Peyer's patch (tissue), 4 donors: ENCODE measurements around the gene TMEM51. TPM values are rescaled to one million over a fixed set of nuclear protein-coding genes. Genes with fewer than 3 reads are reported as not detected.

ENCODE experiments used
- DNase-seq, 3 donors: peaks; one replicate each; pipeline ENCODE4 v3.0.0-alpha.2; 2017 to 2019
- H3K27ac ChIP-seq, 4 donors: fragments of 200-600 bp; sonication (generic); one replicate each; pipeline ENCODE4 v1.5.1; 2016 to 2019
- H3K27me3 ChIP-seq, 2 donors: fragments of 200-600 bp; sonication (generic); one replicate each; pipeline ENCODE4 v1.5.1; 2019
- H3K36me3 ChIP-seq, 3 donors: fragments of 200-600 bp; sonication (generic); one replicate each; pipeline ENCODE4 v1.5.1; 2016 to 2019
- H3K4me1 ChIP-seq, 4 donors: fragments of 200-600 bp; sonication (generic); one replicate each; pipeline ENCODE4 v1.5.1; 2016 to 2019
- H3K4me3 ChIP-seq, 4 donors: fragments of 200-600 bp; sonication (generic); 1 replicate in 3 of 4; 2 replicates in 1 of 4; pipeline ENCODE4 v1.5.1; 2016 to 2019; ENCODE audit warnings: mild to moderate bottlenecking in 1 of 4
- H3K9me3 ChIP-seq, 4 donors: fragments of 200-600 bp; sonication (generic); one replicate each; pipeline ENCODE4 v1.5.1; 2016 to 2019; ENCODE audit warnings: mild to moderate bottlenecking in 1 of 4
- POLR2A ChIP-seq, 2 donors: fragments of 450-650 bp; IDR thresholded peaks; one replicate each; pipeline ENCODE4 v1.5.1; 2017; ENCODE audit warnings: antibody characterized with exemption in 2 of 2, mild to moderate bottlenecking in 2 of 2, moderate library complexity in 2 of 2
- total RNA-seq, 4 donors: library from RNA; depleted of rRNA; stranded (reverse); fragments of >200 nt; gene quantifications; one replicate each; pipeline ENCODE4 v1.1.0, GENCODE V29; 2016
- TF ChIP-seq, protein P1 (sequence below), 6 experiments: fragments of 450-650 bp in 4 of 6; fragments of 200-600 bp in 2 of 6; sonication (generic) in 1 of 6; IDR thresholded peaks; one replicate each; pipeline ENCODE4 v1.5.1; 2017 to 2019; ENCODE audit warnings: antibody characterized with exemption in 6 of 6, mild to moderate bottlenecking in 3 of 6, moderate library complexity in 1 of 6

TMEM51 gene
- total RNA-seq, 4 donors from 2014 or later: 3.3 to 31.0 (median 20.6) TPM

DNA sequence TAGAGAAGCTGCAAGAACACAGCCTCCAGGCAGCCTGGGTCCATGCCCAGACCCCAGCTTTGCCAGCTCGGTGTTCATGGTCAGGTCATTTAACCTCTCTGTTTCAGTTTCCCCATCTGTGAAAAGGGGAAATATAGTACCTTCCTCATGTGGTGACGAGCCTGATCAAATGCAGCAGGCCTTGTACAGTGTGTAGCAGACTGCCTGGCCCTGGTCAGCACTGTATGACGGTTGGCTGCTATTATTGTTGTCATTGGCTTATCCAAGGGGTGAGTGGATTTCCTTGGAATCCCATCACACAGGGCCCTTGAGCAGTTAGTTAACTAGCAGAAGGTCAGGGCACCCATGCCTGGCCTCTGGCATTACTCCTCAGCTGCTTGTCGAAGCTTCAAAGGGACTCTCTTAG lies 6.6 kb upstream of the TMEM51 start:
- Histone ChIP-seq H3K4me3 (no peak overlapping the region), H3K27ac (no peak overlapping the region), H3K27me3 (no peaks in the 10 kb centered on the region), H3K9me3 (no peaks in the 10 kb centered on the region), H3K36me3 (no peaks in the 10 kb centered on the region), H3K4me1 (peaks cover 0 to 9% (median 0%) of the 10 kb centered on the region in 4 donors)
- no peak for TF ChIP-seq POLR2A (IDR thresholded peaks at IDR 0.05)
- TF ChIP-seq, protein P1, sequence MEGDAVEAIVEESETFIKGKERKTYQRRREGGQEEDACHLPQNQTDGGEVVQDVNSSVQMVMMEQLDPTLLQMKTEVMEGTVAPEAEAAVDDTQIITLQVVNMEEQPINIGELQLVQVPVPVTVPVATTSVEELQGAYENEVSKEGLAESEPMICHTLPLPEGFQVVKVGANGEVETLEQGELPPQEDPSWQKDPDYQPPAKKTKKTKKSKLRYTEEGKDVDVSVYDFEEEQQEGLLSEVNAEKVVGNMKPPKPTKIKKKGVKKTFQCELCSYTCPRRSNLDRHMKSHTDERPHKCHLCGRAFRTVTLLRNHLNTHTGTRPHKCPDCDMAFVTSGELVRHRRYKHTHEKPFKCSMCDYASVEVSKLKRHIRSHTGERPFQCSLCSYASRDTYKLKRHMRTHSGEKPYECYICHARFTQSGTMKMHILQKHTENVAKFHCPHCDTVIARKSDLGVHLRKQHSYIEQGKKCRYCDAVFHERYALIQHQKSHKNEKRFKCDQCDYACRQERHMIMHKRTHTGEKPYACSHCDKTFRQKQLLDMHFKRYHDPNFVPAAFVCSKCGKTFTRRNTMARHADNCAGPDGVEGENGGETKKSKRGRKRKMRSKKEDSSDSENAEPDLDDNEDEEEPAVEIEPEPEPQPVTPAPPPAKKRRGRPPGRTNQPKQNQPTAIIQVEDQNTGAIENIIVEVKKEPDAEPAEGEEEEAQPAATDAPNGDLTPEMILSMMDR (IDR thresholded peaks at IDR 0.05): no peak
- no peak for DNase-seq

DNA sequence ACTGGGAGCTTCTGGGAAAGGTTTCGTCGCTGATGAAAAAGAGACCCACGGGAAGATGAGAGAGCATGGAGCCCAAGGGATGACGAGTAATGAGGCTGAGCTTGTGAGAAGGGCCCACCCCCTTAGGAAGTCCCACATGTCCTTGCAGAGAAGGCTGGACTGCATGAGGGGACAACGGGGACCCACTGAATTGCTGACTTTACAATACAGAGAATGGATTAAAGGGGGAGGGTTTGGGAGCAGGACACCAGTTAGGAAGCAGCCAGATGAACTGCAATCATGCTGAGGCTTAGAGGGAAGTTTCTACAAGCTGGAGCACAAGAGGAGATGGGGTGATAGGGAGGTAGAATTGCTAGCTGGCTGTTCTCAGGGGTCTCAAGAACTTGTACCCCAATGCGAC lies 5.5 kb upstream of the TMEM51 start:
- Histone ChIP-seq H3K4me3 (no peak overlapping the region), H3K27me3 (no peaks in the 10 kb centered on the region), H3K27ac (no peak overlapping the region), H3K36me3 (no peaks in the 10 kb centered on the region), H3K4me1 (peaks cover 0 to 12% (median 0%) of the 10 kb centered on the region in 4 donors), H3K9me3 (no peaks in the 10 kb centered on the region)
- no peak for DNase-seq
- TF ChIP-seq, protein P1 (IDR thresholded peaks at IDR 0.05): no peak
- no peak for TF ChIP-seq POLR2A (IDR thresholded peaks at IDR 0.05)

DNA sequence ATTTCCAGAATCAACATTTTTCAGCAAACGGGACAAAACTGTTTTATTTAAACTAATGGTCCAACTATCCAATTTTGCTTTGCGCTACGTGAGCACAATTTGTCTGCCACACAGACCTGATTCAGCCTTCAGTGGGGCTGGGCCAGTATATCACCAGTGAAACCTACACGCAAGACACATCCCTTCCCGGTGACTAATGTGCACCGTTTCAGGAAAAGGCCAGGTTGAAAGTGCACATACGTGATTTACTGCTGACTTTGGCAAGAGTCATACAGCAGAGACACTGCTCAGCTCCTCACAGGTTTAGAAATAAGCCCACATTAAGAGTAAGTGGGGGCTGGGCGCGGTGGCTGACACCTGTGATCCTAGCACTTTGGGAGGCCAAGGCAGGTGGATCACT lies 5.1 kb upstream of the TMEM51 start:
- Histone ChIP-seq H3K4me3 (no peak overlapping the region), H3K36me3 (no peaks in the 10 kb centered on the region), H3K27me3 (no peaks in the 10 kb centered on the region), H3K4me1 (peaks cover 0 to 12% (median 1%) of the 10 kb centered on the region in 4 donors), H3K9me3 (no peaks in the 10 kb centered on the region), H3K27ac (no peak overlapping the region)
- TF ChIP-seq, protein P1 (IDR thresholded peaks at IDR 0.05): no peak
- TF ChIP-seq POLR2A (IDR thresholded peaks at IDR 0.05): no peak
- no peak for DNase-seq

DNA sequence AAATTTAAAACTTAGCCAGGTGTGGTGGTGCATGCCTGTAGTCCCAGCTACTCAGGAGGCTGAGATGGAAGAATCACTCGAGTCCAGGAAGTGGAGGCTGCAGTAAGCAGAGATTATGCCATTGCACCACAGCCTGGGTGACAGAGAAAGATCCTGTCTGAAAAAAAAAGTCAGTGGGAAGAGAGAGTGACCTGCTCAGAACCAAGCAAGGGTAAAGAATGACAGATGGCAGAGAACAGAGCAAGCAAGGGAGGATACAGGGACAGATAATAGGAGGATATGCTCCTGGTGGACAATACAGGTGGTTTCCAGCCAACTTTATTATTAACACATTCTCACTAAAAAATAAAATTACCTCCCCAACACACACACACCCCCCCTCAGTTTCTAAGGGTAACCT lies 4.6 kb upstream of the TMEM51 start:
- Histone ChIP-seq H3K4me3 (no peak overlapping the region), H3K27ac (no peak overlapping the region), H3K9me3 (no peaks in the 10 kb centered on the region), H3K4me1 (peaks cover 0 to 12% (median 3%) of the 10 kb centered on the region in 4 donors), H3K36me3 (no peaks in the 10 kb centered on the region), H3K27me3 (no peaks in the 10 kb centered on the region)
- TF ChIP-seq, protein P1 (IDR thresholded peaks at IDR 0.05): no peak
- DNase-seq: no peak

DNA sequence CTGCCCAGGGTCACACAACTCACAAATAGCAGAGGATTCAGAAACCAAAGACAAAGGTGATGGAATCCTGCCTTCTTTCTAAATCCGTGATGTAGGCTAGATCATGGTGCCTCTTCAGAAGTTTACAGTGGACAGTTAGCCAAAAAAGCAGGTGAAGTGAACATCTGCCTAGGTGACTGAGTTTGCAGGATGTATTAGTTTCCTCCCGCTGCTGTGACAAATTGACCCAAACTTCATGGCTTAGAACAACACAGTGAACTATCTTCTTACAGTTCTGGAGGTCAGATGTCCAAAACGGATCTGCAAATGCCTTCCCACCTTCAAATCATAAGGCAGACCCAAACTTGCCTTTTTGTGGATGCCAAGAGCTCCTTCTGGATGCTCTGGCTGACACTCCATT lies 3.2 kb upstream of the TMEM51 start:
- H3K4me1 ChIP-seq: peaks cover 0 to 23% (median 3%) of the 10 kb centered on the region in 4 donors
- no peaks in the 10 kb centered on the region for H3K27me3 ChIP-seq
- H3K4me3 ChIP-seq: no peak overlapping the region
- H3K9me3 ChIP-seq: no peaks in the 10 kb centered on the region
- TF ChIP-seq, protein P1 (IDR thresholded peaks at IDR 0.05): no peak
- TF ChIP-seq POLR2A (IDR thresholded peaks at IDR 0.05): no peak
- no peak for DNase-seq
- no peak overlapping the region for H3K27ac ChIP-seq
- H3K36me3 ChIP-seq: no peaks in the 10 kb centered on the region

DNA sequence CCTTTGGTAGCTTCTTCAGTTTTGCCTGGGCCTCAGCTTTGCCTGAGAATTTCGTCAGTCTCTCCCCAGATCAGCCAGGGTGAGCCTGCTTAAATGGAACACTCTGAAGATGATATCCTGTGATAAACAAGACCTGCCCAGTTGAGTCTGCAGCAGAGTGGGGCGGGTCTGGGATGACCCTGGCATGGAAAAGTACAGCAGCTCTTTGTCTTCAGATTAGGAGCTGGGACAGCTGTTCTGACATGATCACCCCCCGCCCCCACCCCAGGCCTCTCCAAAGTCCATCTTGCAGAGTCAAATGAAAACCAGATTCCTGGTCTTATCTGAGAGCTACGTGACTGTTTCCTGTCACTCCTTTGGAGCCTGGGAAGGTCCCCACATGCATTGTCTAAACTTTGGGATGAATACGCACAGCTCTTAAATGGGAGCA lies 2.2 kb upstream of the TMEM51 start:
- no peaks in the 10 kb centered on the region for H3K36me3 ChIP-seq
- TF ChIP-seq, protein P1 (IDR thresholded peaks at IDR 0.05): no peak
- TF ChIP-seq POLR2A (IDR thresholded peaks at IDR 0.05): no peak
- H3K9me3 ChIP-seq: no peaks in the 10 kb centered on the region
- H3K27ac ChIP-seq: no peak overlapping the region
- peaks cover 0 to 33% (median 3%) of the 10 kb centered on the region in 4 donors for H3K4me1 ChIP-seq
- DNase-seq: no peak
- H3K27me3 ChIP-seq: no peaks in the 10 kb centered on the region
- no peak overlapping the region for H3K4me3 ChIP-seq
